GM12872 (cell line): Measurements from ENCODE around the gene TALDO1.

Experiments
- TF ChIP-seq, protein P1 (sequence below): IDR thresholded peaks from 3 replicates; pipeline ENCODE4 v1.5.1; 2011; ENCODE audit warnings: low read depth, mild to moderate bottlenecking, low read length, moderate library complexity; ENCODE audit not compliant: insufficient read depth

The TALDO1 gene

DNA sequence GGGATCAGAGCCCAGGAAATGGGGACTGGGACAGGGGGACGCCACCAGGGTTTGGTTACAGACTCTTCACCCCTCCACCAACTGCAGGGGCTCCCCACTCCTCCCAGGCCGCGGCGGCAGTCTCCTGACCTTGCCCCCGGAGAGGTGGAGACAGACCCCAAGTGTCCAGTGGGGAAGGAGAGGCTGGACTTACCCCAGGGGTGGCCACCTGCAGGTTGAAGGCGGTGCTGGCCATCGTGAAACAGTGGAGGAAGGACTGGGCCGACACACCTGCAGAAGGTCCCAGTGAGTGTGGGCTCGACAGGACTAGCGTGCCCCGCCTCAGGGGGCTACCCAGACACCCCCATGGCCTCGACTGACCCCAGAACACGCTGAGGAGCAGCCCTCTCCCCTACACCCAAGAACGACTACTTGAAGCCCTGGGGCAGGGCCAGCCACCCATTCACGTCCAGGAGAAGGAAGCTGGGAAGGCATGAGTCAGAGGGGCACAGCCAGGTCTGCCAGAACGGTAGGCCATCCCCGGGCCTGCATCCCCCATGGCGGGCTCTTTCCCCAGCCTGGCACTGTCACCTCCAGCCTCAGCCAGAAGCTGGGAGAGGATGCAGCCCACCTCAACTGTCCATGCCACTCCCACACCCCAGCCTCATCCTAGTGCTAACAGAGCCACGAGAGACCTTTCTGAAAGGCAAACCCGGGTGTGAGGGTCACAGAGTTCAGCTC, 27.8 kb downstream of the TALDO1 start:
- TF ChIP-seq, protein P1, sequence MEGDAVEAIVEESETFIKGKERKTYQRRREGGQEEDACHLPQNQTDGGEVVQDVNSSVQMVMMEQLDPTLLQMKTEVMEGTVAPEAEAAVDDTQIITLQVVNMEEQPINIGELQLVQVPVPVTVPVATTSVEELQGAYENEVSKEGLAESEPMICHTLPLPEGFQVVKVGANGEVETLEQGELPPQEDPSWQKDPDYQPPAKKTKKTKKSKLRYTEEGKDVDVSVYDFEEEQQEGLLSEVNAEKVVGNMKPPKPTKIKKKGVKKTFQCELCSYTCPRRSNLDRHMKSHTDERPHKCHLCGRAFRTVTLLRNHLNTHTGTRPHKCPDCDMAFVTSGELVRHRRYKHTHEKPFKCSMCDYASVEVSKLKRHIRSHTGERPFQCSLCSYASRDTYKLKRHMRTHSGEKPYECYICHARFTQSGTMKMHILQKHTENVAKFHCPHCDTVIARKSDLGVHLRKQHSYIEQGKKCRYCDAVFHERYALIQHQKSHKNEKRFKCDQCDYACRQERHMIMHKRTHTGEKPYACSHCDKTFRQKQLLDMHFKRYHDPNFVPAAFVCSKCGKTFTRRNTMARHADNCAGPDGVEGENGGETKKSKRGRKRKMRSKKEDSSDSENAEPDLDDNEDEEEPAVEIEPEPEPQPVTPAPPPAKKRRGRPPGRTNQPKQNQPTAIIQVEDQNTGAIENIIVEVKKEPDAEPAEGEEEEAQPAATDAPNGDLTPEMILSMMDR = no peak

- TF ChIP-seq, protein P1 = no peak
Measured at GRCh38 chr11:776263-776560, 28.9 kb downstream of the TALDO1 start.

DNA sequence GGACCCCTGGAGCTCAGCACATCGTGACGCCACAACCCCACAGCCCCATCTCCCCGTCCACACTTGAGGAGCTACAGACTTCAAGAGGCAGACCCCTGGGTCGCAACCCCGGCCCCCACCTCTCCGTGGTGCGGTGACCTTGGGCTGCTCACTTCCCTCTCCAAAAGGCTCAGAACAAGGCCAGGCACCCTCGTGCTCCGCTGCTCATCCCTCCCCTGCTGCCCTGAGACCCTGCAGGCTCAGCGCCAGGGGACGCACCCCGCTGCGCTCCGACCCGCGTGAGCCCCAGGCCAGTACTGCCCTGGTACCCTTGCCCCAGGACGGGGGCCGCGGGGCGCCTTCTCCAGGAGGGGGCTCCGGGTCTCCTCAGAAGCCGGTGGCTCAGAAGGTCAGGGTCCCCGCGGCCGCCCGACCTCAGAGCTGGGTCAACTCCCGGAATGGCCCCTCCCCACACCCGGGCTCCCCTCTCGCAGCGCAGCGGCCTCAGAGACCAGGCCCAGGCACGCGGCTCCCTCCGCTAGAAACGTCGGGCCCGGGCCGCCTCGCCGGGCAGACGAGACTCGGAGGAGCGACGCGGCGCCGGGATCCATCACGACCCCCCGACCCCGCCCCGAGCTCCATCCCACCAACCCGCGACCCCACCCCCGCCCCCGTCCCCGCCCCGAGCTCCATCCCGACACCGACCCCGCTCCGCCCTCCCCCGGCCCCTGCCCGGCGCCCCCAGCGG, 29.5 kb downstream of the TALDO1 start:
- TF ChIP-seq, protein P1 = no peak; the same call in 2 of the 3 replicates

- TF ChIP-seq, protein P1 = peak; percentile 13; the same call in 1 of the 3 replicates
Measured at GRCh38 chr11:777288-778255, 30.3 kb downstream of the TALDO1 start, which contains the start of gene GATD1. GATD1 (minus strand) TSS chr11:777487; CDS start chr11:777462, 25 bp downstream.

- TF ChIP-seq, protein P1 = no peak
Measured at GRCh38 chr11:778976-779954, 32.0 kb downstream of the TALDO1 start.

GRCh38 chr11:779955-780532, 32.8 kb downstream of the TALDO1 start:
- TF ChIP-seq, protein P1 = no peak
